GM12864 (cell line): ENCODE data around the gene HHATL.

Source experiments
- DNase-seq: peaks from one replicate; pipeline ENCODE4 v3.0.0-alpha.2; 2011; ENCODE audit warnings: low read depth
- H3K4me3 ChIP-seq: 2 replicates; pipeline ENCODE4 v1.5.1; 2011; ENCODE audit warnings: mild to moderate bottlenecking, low read depth, low read length, control low read depth
- TF ChIP-seq, protein P1 (sequence below): IDR thresholded peaks from 2 replicates; pipeline ENCODE4 v1.5.1; 2011; ENCODE audit warnings: low read depth, mild to moderate bottlenecking, moderate library complexity, low read length, control low read depth, inconsistent platforms; ENCODE audit errors: missing control alignments

HHATL gene

DNA sequence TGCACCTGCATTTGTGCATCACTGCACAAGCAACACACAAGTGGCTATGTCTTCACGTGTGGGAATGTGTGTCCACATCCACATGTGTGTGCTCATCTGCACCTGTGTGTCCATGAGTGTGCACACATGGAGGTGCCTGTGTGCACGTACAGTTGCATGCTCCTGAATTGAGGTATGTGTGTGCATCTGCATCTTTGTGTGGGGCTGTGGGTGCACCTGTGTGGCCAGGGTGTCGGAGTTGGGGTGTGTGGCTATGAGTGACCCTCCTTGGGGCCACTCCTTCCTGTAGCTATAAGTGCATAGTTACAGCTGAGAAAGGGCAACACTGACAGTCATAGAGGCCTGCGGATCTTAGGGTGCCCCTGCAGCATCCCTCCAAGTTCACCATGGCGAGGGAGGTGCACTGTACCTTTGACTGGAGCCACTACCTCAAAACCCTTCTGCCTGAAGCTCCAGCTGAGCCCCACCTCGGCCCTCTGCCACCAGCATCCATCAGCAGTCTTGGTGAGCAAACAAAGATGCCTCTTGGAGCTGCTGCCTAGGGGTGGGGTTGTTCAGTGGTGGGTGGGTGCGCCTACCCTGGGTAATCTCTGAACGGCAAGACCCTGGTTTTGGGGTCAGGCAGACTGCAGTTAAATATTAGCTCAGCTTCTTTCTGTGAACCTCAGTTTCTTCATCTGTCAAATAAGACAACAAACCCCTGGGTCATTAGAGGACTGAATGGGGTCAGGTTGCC lies 5.2 kb upstream of the HHATL start:
- TF ChIP-seq, protein P1, sequence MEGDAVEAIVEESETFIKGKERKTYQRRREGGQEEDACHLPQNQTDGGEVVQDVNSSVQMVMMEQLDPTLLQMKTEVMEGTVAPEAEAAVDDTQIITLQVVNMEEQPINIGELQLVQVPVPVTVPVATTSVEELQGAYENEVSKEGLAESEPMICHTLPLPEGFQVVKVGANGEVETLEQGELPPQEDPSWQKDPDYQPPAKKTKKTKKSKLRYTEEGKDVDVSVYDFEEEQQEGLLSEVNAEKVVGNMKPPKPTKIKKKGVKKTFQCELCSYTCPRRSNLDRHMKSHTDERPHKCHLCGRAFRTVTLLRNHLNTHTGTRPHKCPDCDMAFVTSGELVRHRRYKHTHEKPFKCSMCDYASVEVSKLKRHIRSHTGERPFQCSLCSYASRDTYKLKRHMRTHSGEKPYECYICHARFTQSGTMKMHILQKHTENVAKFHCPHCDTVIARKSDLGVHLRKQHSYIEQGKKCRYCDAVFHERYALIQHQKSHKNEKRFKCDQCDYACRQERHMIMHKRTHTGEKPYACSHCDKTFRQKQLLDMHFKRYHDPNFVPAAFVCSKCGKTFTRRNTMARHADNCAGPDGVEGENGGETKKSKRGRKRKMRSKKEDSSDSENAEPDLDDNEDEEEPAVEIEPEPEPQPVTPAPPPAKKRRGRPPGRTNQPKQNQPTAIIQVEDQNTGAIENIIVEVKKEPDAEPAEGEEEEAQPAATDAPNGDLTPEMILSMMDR, result no peak
- no peak overlapping the region for H3K4me3 ChIP-seq
- no peak for DNase-seq

DNA sequence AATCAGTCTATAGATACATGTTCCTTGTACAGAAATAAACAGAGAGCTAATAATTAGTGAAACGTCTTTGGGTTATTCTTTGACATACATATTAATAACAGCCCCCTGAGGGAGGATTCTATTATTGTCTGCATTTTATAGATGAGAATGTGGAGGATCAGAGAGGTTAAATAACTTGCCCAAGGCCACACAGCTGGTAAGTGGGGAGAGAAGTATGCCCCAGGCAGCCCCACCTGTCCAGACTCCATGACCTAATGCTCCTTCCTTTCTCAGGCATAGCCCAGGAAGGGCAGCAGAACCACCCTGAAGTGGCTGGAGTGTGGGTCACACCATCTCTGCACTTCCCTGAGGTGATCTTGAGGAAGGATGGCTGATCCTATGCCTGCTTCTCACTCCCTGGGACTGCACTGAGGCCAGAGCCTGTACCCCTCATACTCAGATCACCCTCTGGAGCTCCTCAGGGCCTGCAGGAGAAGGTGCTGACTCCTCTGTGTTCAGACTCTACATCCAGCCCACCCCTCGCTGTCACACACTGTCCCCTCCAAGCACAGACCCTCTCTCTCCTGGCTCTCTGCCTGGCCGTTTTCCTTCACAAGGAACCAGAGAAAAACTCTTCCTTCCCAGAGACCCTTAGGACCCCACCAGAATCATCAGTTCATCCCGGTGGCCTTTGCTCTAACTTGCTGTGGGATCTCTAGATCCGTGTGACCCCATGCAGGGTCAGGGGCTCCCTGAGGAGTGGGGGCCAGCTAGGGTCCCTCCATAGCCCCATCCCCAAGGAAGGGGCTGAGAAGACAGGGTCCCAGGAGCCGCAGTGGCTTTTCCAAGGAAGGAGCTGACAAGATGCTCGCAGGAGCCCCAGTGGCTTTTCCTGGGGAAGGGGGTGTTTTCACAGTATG lies 4.4 kb upstream of the HHATL start:
- no peak for DNase-seq
- TF ChIP-seq, protein P1, result no peak

DNA sequence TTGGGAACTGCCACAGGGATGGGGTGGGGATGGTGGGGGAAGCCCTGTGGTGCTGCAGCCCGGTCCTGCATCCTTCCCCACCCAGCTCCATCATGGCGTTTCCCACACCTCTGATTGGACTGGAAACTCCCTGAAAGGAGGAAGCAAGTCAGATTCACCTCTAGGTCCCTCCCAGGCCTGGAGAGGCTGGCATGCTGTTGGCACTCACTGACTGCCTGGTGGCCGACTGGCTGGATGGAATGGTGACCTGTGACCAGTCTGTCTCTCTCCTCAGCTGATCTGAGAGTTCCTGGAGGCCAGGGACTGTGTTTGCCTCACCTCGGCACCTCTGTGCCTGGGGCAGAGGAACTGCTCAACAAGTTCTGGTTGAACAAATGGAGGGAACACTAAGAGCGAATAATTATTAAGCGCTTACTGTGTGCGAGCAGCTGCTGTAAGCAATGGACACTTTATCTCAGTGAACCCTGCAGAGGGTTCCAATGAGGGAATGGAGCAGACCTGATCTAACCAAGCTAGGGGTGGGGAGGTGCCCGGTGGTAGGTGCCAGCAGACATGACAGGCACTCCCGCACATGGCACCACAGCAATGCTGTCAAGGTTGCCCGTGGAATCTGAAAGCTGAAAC lies 3.5 kb upstream of the HHATL start:
- TF ChIP-seq, protein P1, result no peak
- DNase-seq, result no peak

More for the DNA sequence above, 4.4 kb upstream of the HHATL start:
- no peak overlapping the region for H3K4me3 ChIP-seq

DNA sequence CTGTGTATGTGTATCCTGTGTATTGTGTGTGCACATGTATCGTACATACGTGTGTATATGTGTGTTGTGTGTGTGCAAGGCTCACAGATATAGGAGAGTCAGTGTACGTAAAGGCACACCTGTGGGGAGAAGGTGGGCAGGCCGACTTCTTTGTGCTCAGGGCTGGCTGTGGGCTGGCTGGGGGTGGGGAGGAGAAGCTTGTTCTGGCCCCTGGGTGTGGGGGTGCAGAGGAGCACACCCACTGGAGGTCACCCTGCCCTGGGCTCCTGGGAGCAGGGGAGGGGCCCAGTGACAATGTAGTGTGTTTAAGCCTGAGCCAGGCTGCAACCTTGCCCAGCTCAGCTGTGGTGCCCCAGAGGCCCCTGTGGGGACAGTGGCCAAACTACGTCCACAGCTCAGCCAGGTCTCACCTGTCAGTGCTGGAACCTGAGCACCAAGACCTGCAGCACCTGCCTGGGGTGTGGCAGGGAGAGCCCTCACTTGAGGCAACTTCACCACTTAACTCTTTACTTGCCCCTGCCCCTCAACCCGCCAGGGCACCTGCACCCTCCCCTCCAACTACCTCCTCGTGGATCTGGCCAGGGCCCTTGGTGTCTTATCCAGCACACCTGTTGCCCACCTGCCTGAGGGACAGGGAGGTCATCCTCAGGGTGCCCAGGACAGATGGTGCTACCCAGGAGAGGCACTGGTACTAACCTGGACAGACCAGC lies 2.6 kb upstream of the HHATL start:
- DNase-seq, result no peak
- TF ChIP-seq, protein P1, result no peak
- no peak overlapping the region for H3K4me3 ChIP-seq

More for the DNA sequence above, 3.5 kb upstream of the HHATL start:
- no peak overlapping the region for H3K4me3 ChIP-seq

DNA sequence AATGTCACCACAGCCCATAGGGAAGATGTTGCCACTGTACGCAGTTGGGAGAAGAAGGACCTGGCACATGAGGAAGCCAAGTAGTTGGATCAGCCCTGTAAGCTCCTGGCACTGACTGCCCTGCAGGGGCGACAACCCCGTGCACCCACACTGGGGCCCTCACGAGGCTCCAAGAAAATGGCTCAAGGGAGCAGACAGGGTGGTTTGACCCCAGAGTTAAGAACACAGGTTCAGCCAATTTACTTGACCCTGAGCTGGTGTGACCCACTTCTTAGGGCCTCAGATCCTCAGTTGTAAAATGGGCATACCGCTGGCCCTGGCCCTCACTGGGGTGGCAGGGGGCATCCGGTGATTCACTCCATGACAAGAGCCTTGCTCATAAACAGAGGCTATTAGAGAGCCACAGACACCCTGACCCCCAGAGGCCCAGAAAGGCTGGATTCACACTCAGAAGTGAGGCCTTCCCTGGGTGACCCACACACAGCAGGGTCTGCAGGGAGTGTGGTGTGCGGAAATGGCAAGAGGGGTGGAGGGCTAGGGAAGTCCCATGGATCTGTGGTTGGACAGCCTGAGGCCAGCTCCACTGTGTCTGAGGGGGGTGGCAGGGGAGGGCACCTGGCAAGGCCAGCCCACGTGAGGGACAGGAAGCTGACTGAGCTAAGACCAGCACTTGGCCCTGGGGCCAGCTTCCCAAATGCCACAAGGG lies 1.7 kb upstream of the HHATL start:
- TF ChIP-seq, protein P1, result no peak
- DNase-seq, result no peak
- H3K4me3 ChIP-seq, result no peak overlapping the region

DNA sequence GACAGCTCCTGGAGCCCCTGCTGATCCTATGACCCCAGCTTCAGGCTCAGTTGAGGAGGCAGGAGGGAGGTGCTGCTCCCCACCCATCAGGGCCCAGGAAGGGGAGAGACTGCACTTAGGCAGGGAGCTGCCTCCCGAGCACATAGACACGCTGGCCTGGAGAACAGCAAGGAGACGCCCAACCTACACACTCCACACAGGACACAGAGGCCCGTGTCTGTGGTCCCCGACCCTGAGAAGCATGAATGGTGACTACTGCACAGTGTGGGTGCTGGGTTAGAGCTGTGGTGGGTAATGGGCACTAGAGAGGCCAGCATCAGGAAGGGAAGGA lies 1.1 kb upstream of the HHATL start:
- H3K4me3 ChIP-seq, result no peak overlapping the region
- no peak for DNase-seq
- TF ChIP-seq, protein P1, result no peak
